B cell (primary cell): ENCODE data around the gene ST6GALNAC2.

ENCODE experiments used
- CTCF ChIP-seq: fragments of 200-600 bp; IDR thresholded peaks from one replicate; pipeline ENCODE4 v1.8.0; 2022; ENCODE audit warnings: antibody characterized with exemption, mild to moderate bottlenecking
- EZH2 ChIP-seq: IDR thresholded peaks from 2 replicates; pipeline ENCODE4 v1.6.1; 2012; ENCODE audit warnings: borderline replicate concordance, low read depth, mild to moderate bottlenecking, moderate library complexity, low read length; ENCODE audit not compliant: insufficient read depth, poor library complexity, severe bottlenecking

GRCh38 chr17:76570457-76570856 is 15.2 kb downstream of the ST6GALNAC2 start:
- TF ChIP-seq CTCF (no peak), EZH2 (no peak)
